Left lung (tissue), 10 donors: Measurements from ENCODE around the gene BABAM1. TPM values are rescaled to one million over a fixed set of nuclear protein-coding genes. Genes with fewer than 3 reads are reported as not detected.

ENCODE experiments used
- ATAC-seq: fragments of 200-7000 bp; cut with Tn5 transposase; one replicate; pipeline ENCODE4 v1.9.1; 2020; ENCODE audit warnings: moderate library complexity
- DNase-seq, 4 donors: peaks; one replicate each; pipeline ENCODE4 v3.0.0-alpha.2; 2013 to 2020
- H3K27ac ChIP-seq, 2 donors: fragments of 200-600 bp; sonication (generic) in 1 of 2; one replicate each; pipeline versions ENCODE4 v1.5.0 to v1.8.0; 2020 to 2021
- H3K27me3 ChIP-seq, 2 donors: fragments of 200-600 bp; sonication (generic) in 1 of 2; one replicate each; pipeline versions ENCODE4 v1.5.0 to v1.8.0; 2020 to 2021
- H3K36me3 ChIP-seq, 2 donors: fragments of 200-600 bp; sonication (generic) in 1 of 2; one replicate each; pipeline versions ENCODE4 v1.5.0 to v1.8.0; 2020 to 2021
- H3K4me1 ChIP-seq, 2 donors: fragments of 200-600 bp; one replicate each; pipeline ENCODE4 v1.8.0; 2021
- H3K4me3 ChIP-seq, 2 donors: fragments of 200-600 bp; sonication (generic) in 1 of 2; one replicate each; pipeline versions ENCODE4 v1.5.0 to v1.8.0; 2020 to 2021; ENCODE audit warnings: mild to moderate bottlenecking in 1 of 2
- H3K9me3 ChIP-seq, 2 donors: fragments of 200-600 bp; sonication (generic) in 1 of 2; one replicate each; pipeline versions ENCODE4 v1.5.0 to v1.8.0; 2020 to 2021
- intact Hi-C, 2 donors: fragments of 100-400 bp; cut with DNase I; formaldehyde crosslinking; loops; one replicate each; pipeline versions ENCODE4 v1.11.2 to v1.14.2; 2022
- polyA plus RNA-seq, 6 donors: library from polyadenylated mRNA; unstranded; fragments of 120-200 nt; gene quantifications; one replicate each; pipeline ENCODE4 v1.2.1, GENCODE V29; 2013; ENCODE audit not compliant: insufficient read length in 6 of 6
- total RNA-seq, 2 donors: library from RNA; stranded (reverse); fragmentation: NEBNext Ultra II Directional; extraction: Animal tissue kit (Norgen Biotek cat#: 25700); gene quantifications; one replicate each; pipeline ENCODE4 v1.2.1, GENCODE V29; 2021
- TF ChIP-seq, protein P1 (sequence below), 2 donors: fragments of 200-600 bp; sonication (generic) in 1 of 2; IDR thresholded peaks; one replicate each; pipeline versions ENCODE4 v1.5.0 to v1.8.0; 2021; ENCODE audit warnings: antibody characterized with exemption in 2 of 2
- donor health status: DM: no; HTN: yes; CAD: no.
- donor health status: DM: no; HTN: no; CAD: no.

The BABAM1 gene
- total and polyA plus RNA-seq, 8 donors: 73.1 to 108 (median 100) TPM

DNA sequence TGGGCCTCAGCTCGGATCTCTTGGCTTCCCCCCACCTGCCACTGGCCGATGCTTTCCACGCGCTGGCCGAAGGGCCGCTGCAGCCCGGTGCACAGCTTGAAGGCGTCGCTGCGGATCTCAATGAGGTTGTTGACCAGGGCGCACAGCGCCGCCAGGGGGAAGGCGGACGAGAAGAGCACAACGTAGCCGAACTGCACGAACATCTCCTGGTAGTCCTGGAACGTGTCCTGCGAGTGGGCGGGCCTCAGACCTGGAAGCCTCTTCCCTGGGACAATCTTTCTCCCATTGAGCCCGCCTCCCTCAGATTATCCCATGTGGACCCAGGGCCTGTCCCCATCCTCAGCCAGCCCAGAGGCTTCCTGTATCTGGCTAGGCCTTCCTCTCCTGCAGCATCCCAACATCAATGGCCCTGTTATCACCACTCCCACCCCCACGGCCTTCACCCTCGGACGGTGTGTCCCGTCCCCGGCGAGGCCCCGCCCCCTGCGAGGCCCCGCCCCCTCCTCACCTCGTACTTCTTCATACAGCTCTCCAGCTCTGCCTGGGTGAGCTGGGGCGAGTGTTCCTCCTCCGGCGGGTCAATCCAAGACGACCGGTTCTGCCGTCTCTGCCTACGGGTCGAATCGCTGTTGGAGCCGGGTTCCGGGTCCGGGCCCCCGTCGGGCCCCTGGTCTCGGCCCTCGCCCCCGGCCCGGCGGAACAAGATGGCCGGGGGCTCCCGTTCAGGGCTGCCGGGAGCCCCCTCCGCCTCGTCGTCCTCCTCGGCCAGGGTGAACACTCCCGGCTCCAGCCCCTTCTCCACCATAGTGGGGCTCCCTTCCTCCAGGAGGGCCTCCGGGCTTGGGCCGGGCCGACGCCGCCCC, 60.6 kb downstream of the BABAM1 start:
- intact Hi-C loops: no loop called here
- H3K27ac ChIP-seq: peak overlapping the region in 1 of 2 donors; percentile 50

More for the DNA sequence above, 60.6 kb downstream of the BABAM1 start:
- peaks cover 0 to 40% of the 10 kb centered on the region in 2 donors for H3K27me3 ChIP-seq
- peaks cover 0 to 34% of the 10 kb centered on the region in 2 donors for H3K4me1 ChIP-seq
- H3K36me3 ChIP-seq: peaks cover 0 to 15% of the 10 kb centered on the region in 2 donors
- H3K9me3 ChIP-seq: peaks cover 0 to 2% of the 10 kb centered on the region in 2 donors
- TF ChIP-seq, protein P1, sequence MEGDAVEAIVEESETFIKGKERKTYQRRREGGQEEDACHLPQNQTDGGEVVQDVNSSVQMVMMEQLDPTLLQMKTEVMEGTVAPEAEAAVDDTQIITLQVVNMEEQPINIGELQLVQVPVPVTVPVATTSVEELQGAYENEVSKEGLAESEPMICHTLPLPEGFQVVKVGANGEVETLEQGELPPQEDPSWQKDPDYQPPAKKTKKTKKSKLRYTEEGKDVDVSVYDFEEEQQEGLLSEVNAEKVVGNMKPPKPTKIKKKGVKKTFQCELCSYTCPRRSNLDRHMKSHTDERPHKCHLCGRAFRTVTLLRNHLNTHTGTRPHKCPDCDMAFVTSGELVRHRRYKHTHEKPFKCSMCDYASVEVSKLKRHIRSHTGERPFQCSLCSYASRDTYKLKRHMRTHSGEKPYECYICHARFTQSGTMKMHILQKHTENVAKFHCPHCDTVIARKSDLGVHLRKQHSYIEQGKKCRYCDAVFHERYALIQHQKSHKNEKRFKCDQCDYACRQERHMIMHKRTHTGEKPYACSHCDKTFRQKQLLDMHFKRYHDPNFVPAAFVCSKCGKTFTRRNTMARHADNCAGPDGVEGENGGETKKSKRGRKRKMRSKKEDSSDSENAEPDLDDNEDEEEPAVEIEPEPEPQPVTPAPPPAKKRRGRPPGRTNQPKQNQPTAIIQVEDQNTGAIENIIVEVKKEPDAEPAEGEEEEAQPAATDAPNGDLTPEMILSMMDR (IDR thresholded peaks at IDR 0.05): no peak
- ATAC-seq: peak; percentile 92
- H3K4me3 ChIP-seq: peak overlapping the region; percentile 17 to 38
- peak in 3 of 4 donors; percentile 60 to 89 (median 81) for DNase-seq

Other genes with a start within 250 kb of the BABAM1 start
- 10 to 100 TPM; 13.1 to 17.3 TPM for gene CPAMD8, start 240.6 kb upstream of the BABAM1 start, total RNA-seq
- gene CPAMD8, start 240.6 kb upstream of the BABAM1 start, polyA plus RNA-seq: 10 to 100 TPM; 60.4 to 79.9 (median 66.5) TPM
- gene HAUS8, start 192.0 kb upstream of the BABAM1 start, total RNA-seq: 10 to 100 TPM in 1 of 2 donors, 1 to 10 TPM in 1; 8.4 to 11.6 TPM
- 10 to 100 TPM; 11.1 to 15.2 (median 13.8) TPM for gene HAUS8, start 192.0 kb upstream of the BABAM1 start, polyA plus RNA-seq
- gene MYO9B, start 191.7 kb upstream of the BABAM1 start, total RNA-seq: 100 to 1,000 TPM in 1 of 2 donors, 10 to 100 TPM in 1; 89.5 to 149 TPM
- gene MYO9B, start 191.7 kb upstream of the BABAM1 start, polyA plus RNA-seq: 10 to 100 TPM; 56.5 to 72.6 (median 60.1) TPM
- gene USE1, start 52.1 kb upstream of the BABAM1 start, total RNA-seq: 10 to 100 TPM; 23.1 to 25.6 TPM
- 10 to 100 TPM; 28.5 to 40.9 (median 33.5) TPM for gene USE1, start 52.1 kb upstream of the BABAM1 start, polyA plus RNA-seq
- gene OCEL1, start 41.2 kb upstream of the BABAM1 start, total RNA-seq: 10 to 100 TPM; 35.4 to 38.0 TPM
- 10 to 100 TPM in 5 of 6 donors, 1 to 10 TPM in 1; 9.7 to 21.2 (median 11.9) TPM for gene OCEL1, start 41.2 kb upstream of the BABAM1 start, polyA plus RNA-seq
- gene NR2F6, start 21.5 kb upstream of the BABAM1 start, total RNA-seq: 10 to 100 TPM; 48.7 to 56.5 TPM
- gene NR2F6, start 21.5 kb upstream of the BABAM1 start, polyA plus RNA-seq: 10 to 100 TPM; 18.6 to 34.9 (median 29.6) TPM
- gene USHBP1, start 2.7 kb upstream of the BABAM1 start, total RNA-seq: 1 to 10 TPM; 4.8 to 9.2 TPM
- 10 to 100 TPM in 5 of 6 donors, 1 to 10 TPM in 1; 9.2 to 13.3 (median 11.9) TPM for gene USHBP1, start 2.7 kb upstream of the BABAM1 start, polyA plus RNA-seq
- under 1 TPM; 0.45 to 0.55 TPM for gene ANKLE1, start 14.5 kb downstream of the BABAM1 start, total RNA-seq
- gene ANKLE1, start 14.5 kb downstream of the BABAM1 start, polyA plus RNA-seq: 1 to 10 TPM; 1.2 to 2.4 (median 1.8) TPM
- 10 to 100 TPM; 16.9 to 17.1 TPM for gene ABHD8, start 36.0 kb downstream of the BABAM1 start, total RNA-seq
- 10 to 100 TPM in 4 of 6 donors, 1 to 10 TPM in 2; 6.8 to 11.7 (median 10.2) TPM for gene ABHD8, start 36.0 kb downstream of the BABAM1 start, polyA plus RNA-seq
- gene MRPL34, start 38.4 kb downstream of the BABAM1 start, total RNA-seq: 10 to 100 TPM; 72.9 to 91.9 TPM
- gene MRPL34, start 38.4 kb downstream of the BABAM1 start, polyA plus RNA-seq: 10 to 100 TPM; 32.2 to 41.9 (median 37.8) TPM
- 10 to 100 TPM; 30.5 to 44.1 TPM for gene DDA1, start 42.1 kb downstream of the BABAM1 start, total RNA-seq
- gene DDA1, start 42.1 kb downstream of the BABAM1 start, polyA plus RNA-seq: 10 to 100 TPM; 24.7 to 37.4 (median 33.0) TPM
- gene ANO8, start 67.4 kb downstream of the BABAM1 start, total RNA-seq: 10 to 100 TPM; 18.0 to 21.0 TPM
- 10 to 100 TPM in 4 of 6 donors, 1 to 10 TPM in 2; 9.8 to 14.0 (median 12.0) TPM for gene ANO8, start 67.4 kb downstream of the BABAM1 start, polyA plus RNA-seq
- gene GTPBP3, start 70.1 kb downstream of the BABAM1 start, total RNA-seq: 10 to 100 TPM; 16.9 to 23.5 TPM
- gene GTPBP3, start 70.1 kb downstream of the BABAM1 start, polyA plus RNA-seq: 10 to 100 TPM; 18.1 to 29.0 (median 22.4) TPM
- gene PLVAP, start 109.9 kb downstream of the BABAM1 start, total RNA-seq: 10 to 100 TPM; 21.9 to 59.5 TPM
- gene PLVAP, start 109.9 kb downstream of the BABAM1 start, polyA plus RNA-seq: 10 to 100 TPM; 14.0 to 23.2 (median 18.0) TPM
- 1 to 10 TPM in 1 of 2 donors, under 1 TPM in 1; 0.61 to 1.4 TPM for gene CCDC194, start 126.8 kb downstream of the BABAM1 start, total RNA-seq
- gene CCDC194, start 126.8 kb downstream of the BABAM1 start, polyA plus RNA-seq: under 1 TPM in 3 of 6 donors, not detected in 3; 0.17 to 0.27 (median 0.20) TPM
- 100 to 1,000 TPM in 1 of 2 donors, 10 to 100 TPM in 1; 90.2 to 104 TPM for gene BST2, start 138.2 kb downstream of the BABAM1 start, total RNA-seq
- 10 to 100 TPM; 12.5 to 22.4 (median 18.1) TPM for gene BST2, start 138.2 kb downstream of the BABAM1 start, polyA plus RNA-seq
- gene MVB12A, start 152.6 kb downstream of the BABAM1 start, total RNA-seq: 10 to 100 TPM; 41.7 to 47.7 TPM
- 10 to 100 TPM; 44.3 to 59.5 (median 47.1) TPM for gene MVB12A, start 152.6 kb downstream of the BABAM1 start, polyA plus RNA-seq
- gene TMEM221, start 181.2 kb downstream of the BABAM1 start, total RNA-seq: not detected
- gene TMEM221, start 181.2 kb downstream of the BABAM1 start, polyA plus RNA-seq: 1 to 10 TPM; 1.6 to 2.6 (median 2.0) TPM
- gene NXNL1, start 193.5 kb downstream of the BABAM1 start, total RNA-seq: not detected
- gene NXNL1, start 193.5 kb downstream of the BABAM1 start, polyA plus RNA-seq: under 1 TPM in 1 of 6 donors, not detected in 5; 0.28 TPM
- 10 to 100 TPM; 16.9 to 21.9 TPM for gene SLC27A1, start 203.1 kb downstream of the BABAM1 start, total RNA-seq
- 10 to 100 TPM; 21.0 to 28.1 (median 26.4) TPM for gene SLC27A1, start 203.1 kb downstream of the BABAM1 start, polyA plus RNA-seq
- 10 to 100 TPM; 78.2 to 85.4 TPM for gene PGLS, start 244.2 kb downstream of the BABAM1 start, total RNA-seq
- 10 to 100 TPM; 58.0 to 86.5 (median 69.2) TPM for gene PGLS, start 244.2 kb downstream of the BABAM1 start, polyA plus RNA-seq